ENCODE measurements around the gene MTAP. TPM values are rescaled to one million over a fixed set of nuclear protein-coding genes. Genes with fewer than 3 reads are reported as not detected.

Gene MTAP
- total and polyA plus RNA-seq, 2 donors (not counting 1 experiment from before 2014, with no cell fraction given) = 9.8 to 38.4 TPM

GRCh38 chr9:21866302-21866701, 63.9 kb downstream of the MTAP start:
- POLR2A ChIA-PET = no interaction called here
- no peak overlapping the region for H3K9ac ChIP-seq (ENCODE audit: low read length)

GRCh38 chr9:21871256-21871975, 69.0 kb downstream of the MTAP start:
- Histone ChIP-seq H3K27me3 (replicated peaks in 1 of 4; ENCODE audit: control extremely low read depth in 1 of 4, control insufficient read depth in 3 of 4, insufficient read depth in 4 of 4, low read length in 3 of 4) (no peaks in the 10 kb centered on the region), H4K20me1 (ENCODE audit: control insufficient read depth, insufficient read depth, low read length, poor library complexity, severe bottlenecking) (no peaks in the 10 kb centered on the region), H3K9me3 (ENCODE audit: control extremely low read depth in 1 of 3, control insufficient read depth in 2 of 3, insufficient read depth in 1 of 3, low read length in 2 of 3) (no peaks in the 10 kb centered on the region), H3K4me2 (replicated peaks; ENCODE audit: low read depth, low read length, poor library complexity, severe bottlenecking) (no peak overlapping the region), H3K4me3 (ENCODE audit: control extremely low read depth in 1 of 5, extremely low read depth in 1 of 5, insufficient read depth in 1 of 5, low read depth in 2 of 5, low read length in 4 of 5) (no peak overlapping the region), H2AFZ (ENCODE audit: insufficient read depth, low read depth, low read length, poor library complexity, severe bottlenecking) (no peak overlapping the region), H3K36me3 (replicated peaks in 1 of 2; ENCODE audit: control extremely low read depth in 1 of 2, control insufficient read depth in 1 of 2, extremely low read depth in 1 of 2, insufficient read depth in 2 of 2, low read length in 1 of 2) (peaks cover 0 to 3% of the 10 kb centered on the region in 2 experiments), H3K27ac (ENCODE audit: low read length in 2 of 2) (no peak overlapping the region), H3K4me1 (ENCODE audit: control insufficient read depth in 2 of 2, insufficient read depth in 2 of 2, low read length in 2 of 2) (no peaks in the 10 kb centered on the region), H3K79me2 (ENCODE audit: control insufficient read depth, insufficient read depth, low read length) (peaks cover 4% of the 10 kb centered on the region), H3K9ac (ENCODE audit: low read length) (no peak overlapping the region)
- Mint-ChIP-seq H3K27ac (no peak overlapping the region), H3K4me3 (no peak overlapping the region), H3K27me3 (no peaks in the 10 kb centered on the region), H3K9me3 (ENCODE audit: insufficient read depth) (peaks cover 5% of the 10 kb centered on the region), H3K4me1 (peaks cover 5% of the 10 kb centered on the region)
- ChIA-PET CTCF (no interaction called here), POLR2A (no interaction called here)
- no peak for TF ChIP-seq EZH2 (IDR thresholded peaks at IDR 0.05; ENCODE audit: borderline replicate concordance, insufficient read depth, low read depth, low read length, poor library complexity, severe bottlenecking)
- TF ChIP-seq, protein P1, sequence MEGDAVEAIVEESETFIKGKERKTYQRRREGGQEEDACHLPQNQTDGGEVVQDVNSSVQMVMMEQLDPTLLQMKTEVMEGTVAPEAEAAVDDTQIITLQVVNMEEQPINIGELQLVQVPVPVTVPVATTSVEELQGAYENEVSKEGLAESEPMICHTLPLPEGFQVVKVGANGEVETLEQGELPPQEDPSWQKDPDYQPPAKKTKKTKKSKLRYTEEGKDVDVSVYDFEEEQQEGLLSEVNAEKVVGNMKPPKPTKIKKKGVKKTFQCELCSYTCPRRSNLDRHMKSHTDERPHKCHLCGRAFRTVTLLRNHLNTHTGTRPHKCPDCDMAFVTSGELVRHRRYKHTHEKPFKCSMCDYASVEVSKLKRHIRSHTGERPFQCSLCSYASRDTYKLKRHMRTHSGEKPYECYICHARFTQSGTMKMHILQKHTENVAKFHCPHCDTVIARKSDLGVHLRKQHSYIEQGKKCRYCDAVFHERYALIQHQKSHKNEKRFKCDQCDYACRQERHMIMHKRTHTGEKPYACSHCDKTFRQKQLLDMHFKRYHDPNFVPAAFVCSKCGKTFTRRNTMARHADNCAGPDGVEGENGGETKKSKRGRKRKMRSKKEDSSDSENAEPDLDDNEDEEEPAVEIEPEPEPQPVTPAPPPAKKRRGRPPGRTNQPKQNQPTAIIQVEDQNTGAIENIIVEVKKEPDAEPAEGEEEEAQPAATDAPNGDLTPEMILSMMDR (IDR thresholded peaks at IDR 0.05) = no peak
- no CpG with 5 or more reads among the region's 3 CpGs for WGBS (ENCODE audit: insufficient coverage)
- ATAC-seq (ENCODE audit: low read depth) = no peak
- intact Hi-C loops (cut with micrococcal nuclease) = no loop called here
- no peak for DNase-seq

More at GRCh38 chr9:21866302-21866701, 63.9 kb downstream of the MTAP start:
- H3K4me1 ChIP-seq (ENCODE audit: control insufficient read depth in 2 of 2, insufficient read depth in 2 of 2, low read length in 2 of 2) = peaks cover 0 to 9% of the 10 kb centered on the region in 2 donors
- no peaks in the 10 kb centered on the region for H4K20me1 ChIP-seq (ENCODE audit: control insufficient read depth, insufficient read depth, low read length, poor library complexity, severe bottlenecking)
- H3K79me2 ChIP-seq (ENCODE audit: control insufficient read depth, insufficient read depth, low read length) = no peaks in the 10 kb centered on the region
- no CpG with 5 or more reads among the region's 1 CpG for WGBS (ENCODE audit: insufficient coverage)
- ATAC-seq (ENCODE audit: low read depth) (no peak), DNase-seq (no peak)
- H3K27ac Mint-ChIP-seq = no peak overlapping the region
- no peak overlapping the region for H3K27ac ChIP-seq (ENCODE audit: low read length in 2 of 2)
- H3K27me3 ChIP-seq (replicated peaks in 1 of 4; ENCODE audit: control extremely low read depth in 1 of 4, control insufficient read depth in 3 of 4, insufficient read depth in 4 of 4, low read length in 3 of 4) = no peaks in the 10 kb centered on the region
- no peak overlapping the region for H2AFZ ChIP-seq (ENCODE audit: insufficient read depth, low read depth, low read length, poor library complexity, severe bottlenecking)
- no peak overlapping the region for H3K4me2 ChIP-seq (replicated peaks; ENCODE audit: low read depth, low read length, poor library complexity, severe bottlenecking)
- TF ChIP-seq, protein P1 (IDR thresholded peaks at IDR 0.05) = no peak
- TF ChIP-seq EZH2 (IDR thresholded peaks at IDR 0.05; ENCODE audit: borderline replicate concordance, insufficient read depth, low read depth, low read length, poor library complexity, severe bottlenecking) = no peak
- intact Hi-C loops (cut with micrococcal nuclease) = loop anchor here (10.0 kb wide), 1 partner anchor 58 kb away; no protein-coding TSS in a partner anchor
- CTCF ChIA-PET = no interaction called here
- H3K27me3 Mint-ChIP-seq = no peaks in the 10 kb centered on the region
- no peak overlapping the region for H3K4me3 Mint-ChIP-seq
- peaks cover 0 to 26% of the 10 kb centered on the region in 2 experiments for H3K36me3 ChIP-seq (replicated peaks in 1 of 2; ENCODE audit: control extremely low read depth in 1 of 2, control insufficient read depth in 1 of 2, extremely low read depth in 1 of 2, insufficient read depth in 2 of 2, low read length in 1 of 2)
- H3K4me1 Mint-ChIP-seq = peaks cover 9% of the 10 kb centered on the region
- H3K4me3 ChIP-seq (ENCODE audit: control extremely low read depth in 1 of 5, extremely low read depth in 1 of 5, insufficient read depth in 1 of 5, low read depth in 2 of 5, low read length in 4 of 5) = no peak overlapping the region
- H3K9me3 Mint-ChIP-seq (ENCODE audit: insufficient read depth) = no peaks in the 10 kb centered on the region
- H3K9me3 ChIP-seq (ENCODE audit: control extremely low read depth in 1 of 3, control insufficient read depth in 2 of 3, insufficient read depth in 1 of 3, low read length in 2 of 3) = peaks cover 0 to 5% (median 0%) of the 10 kb centered on the region in 3 donors

All from B cell (primary cell).